Panc1 (cell line): ENCODE measurements around the gene USP6NL. TPM values are rescaled to one million over a fixed set of nuclear protein-coding genes. Genes with fewer than 3 reads are reported as not detected.

Source experiments
- ATAC-seq: fragments of 200-7000 bp; cut with Tn5 transposase; 2 replicates; pipeline ENCODE4 v1.9.1; 2020; ENCODE audit warnings: mild to moderate bottlenecking, moderate library complexity
- BruUV-seq: library from RNA; stranded (reverse); fragments of 400-500 nt; replicated peaks from 2 replicates; lab custom pipeline; 2021; lab: Mats Ljungman, UMichigan
- CTCF ChIA-PET: fragments of 300-600 bp; sonication (Branson Sonifier 250); formaldehyde crosslinking; loops from one replicate; lab custom pipeline; 2022; ENCODE audit warnings: antibody characterized with exemption; lab: Charles Lee
- POLR2A ChIA-PET: fragments of 300-600 bp; sonication (Branson Sonifier 250); formaldehyde crosslinking; loops from one replicate; lab custom pipeline; 2022; ENCODE audit warnings: antibody characterized with exemption; lab: Charles Lee
- DNase-seq: peaks from one replicate; pipeline ENCODE4 v3.0.0-alpha.2; 2010; ENCODE audit warnings: low read depth, low spot score
- H3K27ac ChIP-seq: 2 replicates; pipeline ENCODE4 v1.5.1; 2011; ENCODE audit warnings: mild to moderate bottlenecking, low read length, inconsistent platforms
- H3K27me3 ChIP-seq: fragments of 200-500 bp; sonication (Bioruptor generic); 2 replicates; pipeline ENCODE4 v1.6.0; 2014; ENCODE audit warnings: low read length, inconsistent platforms; ENCODE audit not compliant: control insufficient read depth, insufficient read depth
- H3K36me3 ChIP-seq: fragments of 200-500 bp; sonication (Bioruptor generic); 2 replicates; pipeline ENCODE4 v1.5.1; 2014; ENCODE audit warnings: inconsistent platforms, mild to moderate bottlenecking, low read length, moderate library complexity; ENCODE audit not compliant: control insufficient read depth, insufficient read depth
- H3K4me1 ChIP-seq: 2 replicates; pipeline ENCODE4 v1.5.1; 2011; ENCODE audit warnings: inconsistent platforms, mild to moderate bottlenecking, low read length, moderate library complexity; ENCODE audit not compliant: control insufficient read depth, insufficient read depth
- H3K4me3 ChIP-seq, 2 experiments: 2 replicates each; pipeline ENCODE4 v1.5.1; 2011 to 2012; ENCODE audit warnings: low read depth in 2 of 2, low read length in 2 of 2, mild to moderate bottlenecking in 2 of 2, inconsistent platforms in 1 of 2, moderate library complexity in 1 of 2
- H3K9me3 ChIP-seq: fragments of 200-500 bp; sonication (Bioruptor generic); 2 replicates; pipeline ENCODE4 v1.5.1; 2014; ENCODE audit warnings: low read depth, mild to moderate bottlenecking, inconsistent platforms, low read length, moderate library complexity; ENCODE audit not compliant: control insufficient read depth, insufficient read depth
- POLR2AphosphoS5 ChIP-seq: IDR thresholded peaks from 2 replicates; pipeline ENCODE4 v1.6.1; 2012; ENCODE audit warnings: mild to moderate bottlenecking, low read depth, low read length, moderate library complexity
- REST ChIP-seq, 2 experiments: IDR thresholded peaks; 2 replicates each; pipeline ENCODE4 v1.6.1; 2011 to 2012; ENCODE audit warnings: low read depth in 2 of 2, control low read depth in 1 of 2, low read length in 1 of 2, mild to moderate bottlenecking in 1 of 2, moderate library complexity in 1 of 2; ENCODE audit not compliant: insufficient read depth in 1 of 2
- SIN3A ChIP-seq: IDR thresholded peaks from 2 replicates; pipeline ENCODE4 v1.6.1; 2012; ENCODE audit warnings: low read depth, mild to moderate bottlenecking, low read length, moderate library complexity, borderline replicate concordance; ENCODE audit not compliant: insufficient read depth
- TCF7L2 ChIP-seq: IDR thresholded peaks from 2 replicates; pipeline ENCODE4 v1.6.1; 2011; ENCODE audit warnings: mild to moderate bottlenecking, low read depth, low read length, inconsistent platforms
- in situ Hi-C: cut with HindIII; loops from 2 replicates; pipeline ENCODE4 v1.10.0; 2016; ENCODE audit warnings: low sequenced_read_pairs, low pct_unique_long_range_greater_than_20kb
- intact Hi-C: fragments of 100-400 bp; cut with micrococcal nuclease; formaldehyde crosslinking; loops from one replicate; pipeline ENCODE4 v1.10.0; 2022; ENCODE audit not compliant: unreplicated experiment
- total RNA-seq: library from RNA; stranded (reverse); gene quantifications from one replicate; pipeline ENCODE4 v1.2.1, GENCODE V29; 2021; ENCODE audit not compliant: unreplicated experiment
- TF ChIP-seq, protein P1 (sequence below): fragments of 450-650 bp; IDR thresholded peaks from 2 replicates; pipeline ENCODE4 v1.5.1; 2017; ENCODE audit warnings: mild to moderate bottlenecking

The USP6NL gene
- total RNA-seq, 1 experiment from 2014 or later = 13.9 TPM

DNA sequence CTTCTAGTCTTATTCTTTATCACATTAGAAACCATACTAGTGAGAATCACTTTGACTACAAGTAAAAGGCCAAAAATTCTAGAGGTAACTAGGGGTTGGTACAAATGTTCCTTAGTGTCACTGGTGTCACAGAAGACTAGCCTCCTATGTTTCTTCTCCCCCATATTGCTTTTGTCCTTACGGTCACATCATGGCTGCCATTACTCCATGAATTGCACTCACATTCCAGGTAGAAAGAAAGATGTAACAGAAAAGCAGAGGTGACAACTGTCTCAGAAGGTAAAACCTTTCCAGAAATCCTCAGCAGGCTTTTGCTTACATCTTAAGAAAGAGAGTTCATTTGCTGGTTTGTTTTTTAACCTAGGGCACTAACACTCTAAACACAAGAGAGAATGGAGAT lies 42.9 kb downstream of the USP6NL start:
- CTCF ChIA-PET = no interaction called here
- Histone ChIP-seq H3K36me3 (no peaks in the 10 kb centered on the region), H3K27ac (no peak overlapping the region), H3K27me3 (no peaks in the 10 kb centered on the region), H3K4me1 (no peaks in the 10 kb centered on the region; the same call in 1 of the 2 replicates), H3K9me3 (no peaks in the 10 kb centered on the region), H3K4me3 (no peak overlapping the region)
- TF ChIP-seq, protein P1, sequence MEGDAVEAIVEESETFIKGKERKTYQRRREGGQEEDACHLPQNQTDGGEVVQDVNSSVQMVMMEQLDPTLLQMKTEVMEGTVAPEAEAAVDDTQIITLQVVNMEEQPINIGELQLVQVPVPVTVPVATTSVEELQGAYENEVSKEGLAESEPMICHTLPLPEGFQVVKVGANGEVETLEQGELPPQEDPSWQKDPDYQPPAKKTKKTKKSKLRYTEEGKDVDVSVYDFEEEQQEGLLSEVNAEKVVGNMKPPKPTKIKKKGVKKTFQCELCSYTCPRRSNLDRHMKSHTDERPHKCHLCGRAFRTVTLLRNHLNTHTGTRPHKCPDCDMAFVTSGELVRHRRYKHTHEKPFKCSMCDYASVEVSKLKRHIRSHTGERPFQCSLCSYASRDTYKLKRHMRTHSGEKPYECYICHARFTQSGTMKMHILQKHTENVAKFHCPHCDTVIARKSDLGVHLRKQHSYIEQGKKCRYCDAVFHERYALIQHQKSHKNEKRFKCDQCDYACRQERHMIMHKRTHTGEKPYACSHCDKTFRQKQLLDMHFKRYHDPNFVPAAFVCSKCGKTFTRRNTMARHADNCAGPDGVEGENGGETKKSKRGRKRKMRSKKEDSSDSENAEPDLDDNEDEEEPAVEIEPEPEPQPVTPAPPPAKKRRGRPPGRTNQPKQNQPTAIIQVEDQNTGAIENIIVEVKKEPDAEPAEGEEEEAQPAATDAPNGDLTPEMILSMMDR = no peak
- TF ChIP-seq SIN3A (no peak), POLR2AphosphoS5 (no peak), TCF7L2 (no peak), REST (IDR thresholded peaks at IDR 0.05; ENCODE audit: insufficient read depth in 1 of 2, low read depth in 2 of 2, low read length in 1 of 2) (no peak)
- ATAC-seq = no peak
- POLR2A ChIA-PET = no interaction called here
- no TSS peak for BruUV-seq
- DNase-seq = no peak
- in situ Hi-C loops (no loop called here), intact Hi-C loops (no loop called here)

- H3K27ac ChIP-seq = no peak overlapping the region
- no peaks in the 10 kb centered on the region for H3K36me3 ChIP-seq
- no peak for DNase-seq
- no peaks in the 10 kb centered on the region; the same call in 1 of the 2 replicates for H3K4me1 ChIP-seq
- no peak for TF ChIP-seq POLR2AphosphoS5
- no peak for TF ChIP-seq TCF7L2
- TF ChIP-seq SIN3A = no peak
- TF ChIP-seq, protein P1 = no peak
- TF ChIP-seq REST (IDR thresholded peaks at IDR 0.05; ENCODE audit: insufficient read depth in 1 of 2, low read depth in 2 of 2, low read length in 1 of 2) = no peak
- intact Hi-C loops (no loop called here), in situ Hi-C loops (no loop called here)
- CTCF ChIA-PET = no interaction called here
- H3K9me3 ChIP-seq = no peaks in the 10 kb centered on the region
- no TSS peak for BruUV-seq
- H3K27me3 ChIP-seq = no peaks in the 10 kb centered on the region
- ATAC-seq = no peak
- H3K4me3 ChIP-seq = no peak overlapping the region
- POLR2A ChIA-PET = no interaction called here
Observed at GRCh38 chr10:11564741-11565140, 46.7 kb downstream of the USP6NL start.
